GM18858 (cell line): ENCODE measurements around the gene IFT122.
A peak's percentile ranks its signal among the peaks of the same experiment; 100 is the strongest.
"Not testable (repeated sequence)": the region's sequence is repeated elsewhere in the genome, so short reads cannot be mapped to it uniquely, and the experiment has no call there.

Experiments
- ATAC-seq: cut with Tn5 transposase; IDR thresholded peaks from one replicate; pipeline ENCODE4 v1.9.1; 2021; ENCODE audit not compliant: unreplicated experiment

Gene IFT122

DNA sequence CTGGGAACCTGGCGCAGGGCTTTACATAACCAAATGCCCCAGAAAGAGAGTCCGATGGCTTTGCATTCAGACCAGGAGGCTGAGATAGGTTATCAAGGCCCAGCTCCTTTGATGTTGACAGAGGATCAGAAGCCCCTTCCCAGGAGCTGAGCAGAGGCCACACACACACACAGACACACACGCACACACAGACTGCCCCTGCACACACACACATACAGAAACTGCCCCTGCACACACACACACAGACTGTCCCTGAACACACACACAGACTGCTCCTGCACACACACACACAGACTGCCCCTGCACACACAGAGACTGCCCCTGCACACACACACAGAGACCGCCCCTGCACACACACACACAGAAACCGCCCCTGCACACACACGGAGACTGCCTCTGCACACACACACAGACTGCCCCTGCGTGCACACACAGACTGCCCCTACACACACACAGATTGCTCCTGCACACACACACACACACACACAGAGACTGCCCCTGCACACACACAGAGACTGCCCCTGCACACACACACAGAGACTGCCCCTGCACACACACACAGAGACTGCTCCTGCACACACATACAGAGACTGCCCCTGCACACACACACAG lies 75.9 kb downstream of the IFT122 start:
- not testable (repeated sequence) for ATAC-seq

DNA sequence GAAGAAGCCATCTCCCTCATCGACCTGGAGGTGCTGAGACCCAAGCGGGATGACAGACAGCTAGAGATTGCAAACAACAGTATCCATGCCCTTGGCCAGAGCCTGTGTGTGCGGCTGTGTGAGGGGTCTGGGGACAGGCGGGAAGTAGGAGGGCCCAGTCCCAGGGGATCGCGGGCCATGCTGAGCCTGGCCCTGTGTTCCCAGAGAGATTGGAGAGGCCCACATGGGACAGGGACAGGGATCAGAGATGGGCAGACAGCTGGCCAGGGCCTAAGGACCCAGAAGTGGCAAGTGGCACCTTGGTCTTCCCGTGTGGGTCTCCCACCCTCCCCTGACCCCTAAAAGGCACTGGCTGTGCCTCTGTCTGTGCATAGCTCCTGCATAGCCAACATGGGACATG lies 77.5 kb downstream of the IFT122 start:
- ATAC-seq = no peak

DNA sequence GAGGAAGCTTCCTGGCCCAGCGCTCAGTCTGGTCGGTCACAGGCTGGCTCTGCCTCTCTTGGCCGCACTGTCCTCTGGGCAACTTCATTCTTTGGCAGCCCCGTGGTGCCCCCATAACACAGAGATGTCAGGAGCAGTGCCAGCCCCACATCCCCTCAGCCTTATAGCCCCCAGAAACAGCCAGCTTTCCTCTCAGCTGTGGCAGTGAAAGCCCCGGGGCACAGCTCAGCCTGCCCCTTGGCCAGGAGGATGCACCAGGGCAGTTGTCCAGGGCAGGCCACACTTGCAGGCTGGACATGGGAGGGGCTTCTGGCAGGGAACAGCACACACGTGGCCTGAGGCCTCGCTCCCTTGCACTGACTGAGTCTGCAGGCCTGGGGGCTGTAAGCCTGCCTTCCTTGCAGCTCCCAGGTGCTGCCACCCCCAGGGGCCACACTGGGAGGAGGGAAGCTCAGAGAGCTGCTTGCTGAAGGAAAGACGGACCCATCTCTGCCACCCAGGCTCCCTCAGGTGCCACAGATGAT lies 78.1 kb downstream of the IFT122 start:
- ATAC-seq = no peak

DNA sequence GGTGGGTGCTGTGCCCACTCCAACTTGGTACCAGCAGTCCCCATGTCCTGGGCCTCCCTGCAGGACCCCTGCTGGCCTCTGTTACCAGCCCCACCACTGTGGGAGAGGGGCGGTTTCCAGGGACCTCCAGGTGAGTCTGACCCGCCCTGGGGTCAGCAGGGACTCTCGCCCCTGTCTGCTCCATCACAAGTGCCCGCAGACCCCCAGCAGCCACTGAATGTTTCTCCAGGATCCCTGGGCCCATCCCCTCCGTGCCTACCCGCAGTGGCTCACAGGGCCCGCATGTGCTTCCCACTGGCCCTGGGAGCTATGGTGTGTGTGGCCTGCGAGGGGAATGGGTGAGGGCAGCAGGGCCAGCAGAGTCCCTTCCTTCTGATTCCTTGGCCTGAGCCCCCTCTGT lies 78.6 kb downstream of the IFT122 start:
- ATAC-seq = no peak

DNA sequence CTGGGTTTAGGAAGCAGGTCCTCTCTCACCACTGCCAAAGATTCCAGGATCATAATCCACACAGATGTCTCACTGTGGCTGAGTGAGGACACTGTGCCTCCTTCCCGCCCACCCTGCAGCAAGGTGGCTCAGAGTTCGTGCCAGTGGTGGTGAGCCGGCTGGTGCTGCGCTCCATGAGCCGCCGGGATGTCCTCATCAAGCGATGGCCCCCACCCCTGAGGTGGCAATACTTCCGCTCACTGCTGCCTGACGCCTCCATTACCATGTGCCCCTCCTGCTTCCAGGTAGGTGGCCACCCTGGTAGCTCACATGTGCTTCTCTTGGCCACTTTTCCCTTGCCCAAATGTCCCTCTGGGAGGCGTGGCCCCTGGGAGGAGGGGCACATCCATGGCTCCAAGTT lies 79.4 kb downstream of the IFT122 start:
- no peak for ATAC-seq

DNA sequence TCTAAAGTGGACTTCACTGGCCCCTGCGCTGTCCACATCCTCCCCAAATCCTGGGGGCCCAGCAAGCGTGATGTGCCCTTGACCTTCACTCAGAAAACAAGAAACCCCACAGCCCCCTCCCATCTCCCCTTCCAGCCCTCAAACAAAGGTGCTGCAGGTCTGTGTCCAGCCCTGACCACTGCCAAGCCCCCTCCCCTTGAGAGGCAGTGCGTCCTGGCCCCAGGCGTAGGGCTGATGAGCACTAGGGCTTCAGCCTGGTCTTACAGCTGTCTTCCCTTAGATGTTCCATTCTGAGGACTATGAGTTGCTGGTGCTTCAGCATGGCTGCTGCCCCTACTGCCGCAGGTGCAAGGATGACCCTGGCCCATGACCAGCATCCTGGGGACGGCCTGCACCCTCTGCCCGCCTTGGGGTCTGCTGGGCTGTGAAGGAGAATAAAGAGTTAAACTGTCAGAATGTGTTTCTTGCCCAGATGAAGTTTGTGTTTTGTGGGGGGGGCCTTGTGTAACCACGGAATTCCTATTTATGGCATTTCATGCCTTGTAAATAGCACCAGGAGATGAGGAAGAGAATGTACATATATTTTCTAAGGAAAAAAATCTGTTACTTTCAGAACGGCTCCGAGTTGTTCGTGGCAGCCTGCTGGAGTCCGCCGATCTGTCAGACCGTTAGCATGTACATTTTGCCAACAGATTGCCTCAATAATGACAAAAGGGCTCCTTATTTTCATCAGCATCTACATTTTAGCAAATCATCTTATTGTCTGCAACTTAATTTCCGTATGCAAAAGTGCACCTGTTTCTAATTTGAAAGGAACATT lies 80.1 kb downstream of the IFT122 start:
- no peak for ATAC-seq

DNA sequence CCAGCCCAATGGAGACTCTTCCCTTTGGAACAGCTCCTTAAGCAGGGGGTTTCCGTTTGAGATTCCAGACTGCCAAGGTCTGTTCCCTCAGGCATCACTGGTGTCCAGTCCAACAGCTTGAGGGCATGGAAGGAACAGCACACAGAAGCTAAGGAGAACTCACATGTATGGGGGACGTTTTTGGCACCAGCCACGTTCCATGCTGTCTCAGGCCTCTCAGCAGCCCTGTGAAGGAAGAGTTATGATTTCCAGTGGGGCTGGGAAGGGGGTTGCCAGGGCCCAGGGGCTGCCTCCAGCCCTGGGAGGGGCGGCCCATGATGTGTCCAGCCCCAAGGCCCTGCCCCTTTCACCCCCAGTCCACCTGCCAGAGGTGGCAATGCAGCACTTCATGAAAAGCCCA lies 80.9 kb downstream of the IFT122 start:
- ATAC-seq = no peak

DNA sequence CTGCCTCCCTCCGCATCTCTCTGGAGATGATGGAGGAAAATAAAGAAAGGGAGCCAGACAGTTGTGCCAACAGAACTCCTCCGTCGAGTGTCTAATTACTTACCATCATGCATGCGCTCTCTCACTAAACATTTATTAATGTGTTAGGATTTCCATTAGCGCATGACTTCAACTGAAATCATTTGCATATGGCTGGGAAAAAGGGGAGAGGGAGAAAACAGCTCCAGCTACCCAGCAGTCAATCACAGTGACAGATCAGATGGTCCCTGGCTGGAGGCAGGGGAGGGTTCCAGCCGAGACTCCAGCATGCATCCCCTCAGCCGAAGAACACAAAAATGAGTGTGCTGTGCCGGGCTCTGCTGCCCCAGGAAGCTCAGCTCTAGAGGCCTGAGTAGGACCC lies 81.6 kb downstream of the IFT122 start:
- ATAC-seq = no peak

DNA sequence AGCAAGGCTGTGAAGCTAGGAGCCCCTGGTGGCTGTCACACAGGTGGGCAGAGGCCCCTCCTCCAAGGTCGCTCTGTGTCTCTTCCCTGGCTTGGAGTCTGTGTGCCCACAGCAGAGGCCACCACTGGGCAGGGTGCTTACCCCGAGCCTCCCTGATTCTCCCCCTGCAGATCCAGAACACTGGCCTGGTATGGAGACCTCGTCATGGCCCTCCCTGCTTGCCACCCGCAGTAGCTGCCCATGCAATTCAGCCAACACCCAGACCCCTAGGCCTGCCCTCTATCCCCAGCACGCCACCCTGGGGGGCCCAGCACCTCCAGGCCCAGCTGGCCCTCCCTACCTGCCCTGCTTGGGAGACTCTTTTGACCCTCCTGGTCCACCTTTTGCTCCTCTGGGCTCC lies 82.9 kb downstream of the IFT122 start:
- ATAC-seq = no peak

DNA sequence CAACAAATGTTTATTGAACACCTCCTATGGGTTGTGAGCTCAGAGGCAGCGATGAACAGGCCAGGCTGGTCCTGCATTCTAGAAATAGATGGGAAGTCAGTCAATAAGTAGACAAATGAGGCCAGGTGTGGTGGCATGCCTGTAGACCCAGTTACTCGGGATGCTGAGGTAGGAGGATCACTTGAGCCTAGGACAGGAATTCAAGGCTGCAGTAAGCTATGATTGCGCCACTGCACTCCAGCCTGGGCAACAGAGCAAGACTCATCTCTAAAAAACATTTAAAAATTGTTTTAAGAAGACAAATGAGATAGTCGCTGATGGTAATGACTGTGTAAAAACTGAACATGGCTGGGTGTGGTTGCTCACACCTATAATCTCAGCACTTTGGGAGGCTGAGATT lies 84.1 kb downstream of the IFT122 start:
- ATAC-seq = no peak

DNA sequence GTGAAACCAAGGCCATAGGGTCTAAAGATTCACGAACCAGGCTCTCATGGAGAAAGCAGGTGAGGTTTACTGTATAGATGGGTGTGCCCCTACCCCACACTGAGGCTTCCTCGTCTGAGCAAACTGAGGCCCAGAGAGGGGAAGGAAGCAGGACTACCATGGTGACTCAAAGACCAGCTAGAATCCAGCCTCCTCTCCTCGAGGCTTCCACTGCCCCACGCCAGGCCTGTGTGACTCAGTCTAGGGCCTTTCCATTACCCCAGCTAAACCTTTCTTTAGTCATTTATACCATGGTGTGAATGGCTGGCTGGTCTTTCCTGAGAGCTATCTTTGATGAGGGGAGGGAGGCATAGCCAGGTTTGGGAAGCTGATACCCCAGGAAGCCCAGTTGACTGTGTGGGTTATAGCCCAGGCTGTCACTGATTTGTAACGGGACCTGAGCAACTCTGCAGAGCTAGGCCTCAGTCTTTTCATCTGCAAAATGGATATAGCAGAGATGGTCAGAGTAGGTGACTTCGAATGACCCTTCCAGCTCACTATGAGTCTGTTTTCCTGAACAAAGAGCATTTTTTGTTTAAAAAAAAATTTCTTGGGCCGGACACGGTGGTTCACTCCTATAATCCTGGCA lies 85.4 kb downstream of the IFT122 start:
- no peak for ATAC-seq

DNA sequence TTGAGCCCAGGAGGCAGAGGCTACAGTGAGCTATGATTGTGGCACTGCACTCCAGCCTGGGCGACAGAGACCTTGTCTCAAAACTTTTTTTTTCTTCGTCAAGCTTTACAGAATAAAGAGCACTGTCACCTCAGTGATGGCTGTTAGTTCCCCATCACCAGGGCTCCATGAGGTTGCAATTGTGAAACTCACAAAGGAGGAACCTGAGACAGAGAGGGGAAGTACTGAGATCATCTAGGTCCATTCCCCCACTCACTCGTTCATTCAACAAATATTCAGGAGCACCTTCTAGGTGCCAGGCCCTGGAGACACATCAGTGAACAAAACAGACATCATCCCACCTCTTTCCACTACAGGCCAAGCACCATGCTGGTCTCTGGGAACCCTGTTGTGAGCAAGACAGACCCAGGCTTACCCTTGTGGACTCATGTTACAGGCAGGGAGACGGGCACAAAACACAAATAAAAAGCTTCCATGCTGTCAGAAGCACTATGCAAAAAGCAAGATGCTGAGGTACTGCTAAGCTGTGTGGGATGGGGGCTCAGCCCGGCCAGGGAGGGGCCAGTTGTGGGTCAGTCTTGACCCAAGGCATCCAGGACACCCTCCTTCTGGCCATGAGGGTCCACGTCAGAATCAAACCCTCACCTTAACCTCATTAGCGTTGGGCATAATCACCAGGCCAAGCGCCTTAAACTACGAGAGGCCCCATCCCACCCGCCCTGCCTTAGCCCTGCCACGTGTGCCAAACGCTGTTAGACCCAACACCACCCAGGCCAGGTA lies 86.3 kb downstream of the IFT122 start:
- peak; percentile 93 for ATAC-seq

DNA sequence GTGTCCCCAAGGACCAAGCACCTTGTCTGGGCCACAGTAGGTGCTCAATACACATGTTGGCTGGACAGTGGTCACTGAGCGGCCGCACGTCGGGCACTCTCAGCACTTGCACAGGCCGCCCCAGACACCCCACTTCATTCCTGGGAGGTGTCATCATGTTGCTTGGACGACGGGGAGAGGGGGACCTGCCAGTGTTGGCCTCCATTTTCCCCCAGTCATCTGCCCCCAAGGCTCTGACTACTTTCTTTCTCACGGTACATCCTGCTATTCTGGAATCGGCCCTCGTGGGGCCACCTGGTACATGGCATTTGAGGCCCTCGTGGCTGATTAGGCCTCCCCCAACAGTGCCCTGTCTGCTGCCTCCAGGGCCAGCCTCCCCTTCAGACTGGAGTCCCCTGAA lies 87.2 kb downstream of the IFT122 start:
- no peak for ATAC-seq

DNA sequence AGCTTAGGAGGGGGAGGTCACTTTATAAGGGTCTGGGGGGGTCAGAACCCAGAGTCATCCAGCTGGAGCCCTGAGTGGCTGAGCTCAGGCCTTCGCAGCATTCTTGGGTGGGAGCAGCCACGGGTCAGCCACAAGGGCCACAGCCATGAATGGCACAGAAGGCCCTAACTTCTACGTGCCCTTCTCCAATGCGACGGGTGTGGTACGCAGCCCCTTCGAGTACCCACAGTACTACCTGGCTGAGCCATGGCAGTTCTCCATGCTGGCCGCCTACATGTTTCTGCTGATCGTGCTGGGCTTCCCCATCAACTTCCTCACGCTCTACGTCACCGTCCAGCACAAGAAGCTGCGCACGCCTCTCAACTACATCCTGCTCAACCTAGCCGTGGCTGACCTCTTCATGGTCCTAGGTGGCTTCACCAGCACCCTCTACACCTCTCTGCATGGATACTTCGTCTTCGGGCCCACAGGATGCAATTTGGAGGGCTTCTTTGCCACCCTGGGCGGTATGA lies 88.6 kb downstream of the IFT122 start, which contains the start of gene RHO:
RHO (plus strand) TSS at position 51 of the 512 bp plus-strand sequence; CDS start at position 146, 95 bp downstream.
- ATAC-seq = no peak

DNA sequence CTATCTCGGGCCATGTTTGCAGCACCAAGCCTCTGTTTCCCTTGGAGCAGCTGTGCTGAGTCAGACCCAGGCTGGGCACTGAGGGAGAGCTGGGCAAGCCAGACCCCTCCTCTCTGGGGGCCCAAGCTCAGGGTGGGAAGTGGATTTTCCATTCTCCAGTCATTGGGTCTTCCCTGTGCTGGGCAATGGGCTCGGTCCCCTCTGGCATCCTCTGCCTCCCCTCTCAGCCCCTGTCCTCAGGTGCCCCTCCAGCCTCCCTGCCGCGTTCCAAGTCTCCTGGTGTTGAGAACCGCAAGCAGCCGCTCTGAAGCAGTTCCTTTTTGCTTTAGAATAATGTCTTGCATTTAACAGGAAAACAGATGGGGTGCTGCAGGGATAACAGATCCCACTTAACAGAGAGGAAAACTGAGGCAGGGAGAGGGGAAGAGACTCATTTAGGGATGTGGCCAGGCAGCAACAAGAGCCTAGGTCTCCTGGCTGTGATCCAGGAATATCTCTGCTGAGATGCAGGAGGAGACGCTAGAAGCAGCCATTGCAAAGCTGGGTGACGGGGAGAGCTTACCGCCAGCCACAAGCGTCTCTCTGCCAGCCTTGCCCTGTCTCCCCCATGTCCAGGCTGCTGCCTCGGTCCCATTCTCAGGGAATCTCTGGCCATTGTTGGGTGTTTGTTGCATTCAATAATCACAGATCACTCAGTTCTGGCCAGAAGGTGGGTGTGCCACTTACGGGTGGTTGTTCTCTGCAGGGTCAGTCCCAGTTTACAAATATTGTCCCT lies 89.6 kb downstream of the IFT122 start:
- ATAC-seq = no peak

DNA sequence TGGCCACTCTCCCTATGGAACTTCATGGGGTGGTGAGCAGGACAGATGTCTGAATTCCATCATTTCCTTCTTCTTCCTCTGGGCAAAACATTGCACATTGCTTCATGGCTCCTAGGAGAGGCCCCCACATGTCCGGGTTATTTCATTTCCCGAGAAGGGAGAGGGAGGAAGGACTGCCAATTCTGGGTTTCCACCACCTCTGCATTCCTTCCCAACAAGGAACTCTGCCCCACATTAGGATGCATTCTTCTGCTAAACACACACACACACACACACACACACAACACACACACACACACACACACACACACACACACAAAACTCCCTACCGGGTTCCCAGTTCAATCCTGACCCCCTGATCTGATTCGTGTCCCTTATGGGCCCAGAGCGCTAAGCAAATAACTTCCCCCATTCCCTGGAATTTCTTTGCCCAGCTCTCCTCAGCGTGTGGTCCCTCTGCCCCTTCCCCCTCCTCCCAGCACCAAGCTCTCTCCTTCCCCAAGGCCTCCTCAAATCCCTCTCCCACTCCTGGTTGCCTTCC lies 90.3 kb downstream of the IFT122 start:
- no peak for ATAC-seq

DNA sequence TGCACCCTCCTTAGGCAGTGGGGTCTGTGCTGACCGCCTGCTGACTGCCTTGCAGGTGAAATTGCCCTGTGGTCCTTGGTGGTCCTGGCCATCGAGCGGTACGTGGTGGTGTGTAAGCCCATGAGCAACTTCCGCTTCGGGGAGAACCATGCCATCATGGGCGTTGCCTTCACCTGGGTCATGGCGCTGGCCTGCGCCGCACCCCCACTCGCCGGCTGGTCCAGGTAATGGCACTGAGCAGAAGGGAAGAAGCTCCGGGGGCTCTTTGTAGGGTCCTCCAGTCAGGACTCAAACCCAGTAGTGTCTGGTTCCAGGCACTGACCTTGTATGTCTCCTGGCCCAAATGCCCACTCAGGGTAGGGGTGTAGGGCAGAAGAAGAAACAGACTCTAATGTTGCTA lies 90.8 kb downstream of the IFT122 start:
- no peak for ATAC-seq

DNA sequence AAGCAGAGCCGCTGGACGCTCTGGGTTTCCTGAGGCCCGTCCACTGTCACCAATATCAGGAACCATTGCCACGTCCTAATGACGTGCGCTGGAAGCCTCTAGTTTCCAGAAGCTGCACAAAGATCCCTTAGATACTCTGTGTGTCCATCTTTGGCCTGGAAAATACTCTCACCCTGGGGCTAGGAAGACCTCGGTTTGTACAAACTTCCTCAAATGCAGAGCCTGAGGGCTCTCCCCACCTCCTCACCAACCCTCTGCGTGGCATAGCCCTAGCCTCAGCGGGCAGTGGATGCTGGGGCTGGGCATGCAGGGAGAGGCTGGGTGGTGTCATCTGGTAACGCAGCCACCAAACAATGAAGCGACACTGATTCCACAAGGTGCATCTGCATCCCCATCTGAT lies 91.7 kb downstream of the IFT122 start:
- no peak for ATAC-seq

DNA sequence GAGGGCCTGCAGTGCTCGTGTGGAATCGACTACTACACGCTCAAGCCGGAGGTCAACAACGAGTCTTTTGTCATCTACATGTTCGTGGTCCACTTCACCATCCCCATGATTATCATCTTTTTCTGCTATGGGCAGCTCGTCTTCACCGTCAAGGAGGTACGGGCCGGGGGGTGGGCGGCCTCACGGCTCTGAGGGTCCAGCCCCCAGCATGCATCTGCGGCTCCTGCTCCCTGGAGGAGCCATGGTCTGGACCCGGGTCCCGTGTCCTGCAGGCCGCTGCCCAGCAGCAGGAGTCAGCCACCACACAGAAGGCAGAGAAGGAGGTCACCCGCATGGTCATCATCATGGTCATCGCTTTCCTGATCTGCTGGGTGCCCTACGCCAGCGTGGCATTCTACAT lies 92.2 kb downstream of the IFT122 start:
- ATAC-seq = no peak

DNA sequence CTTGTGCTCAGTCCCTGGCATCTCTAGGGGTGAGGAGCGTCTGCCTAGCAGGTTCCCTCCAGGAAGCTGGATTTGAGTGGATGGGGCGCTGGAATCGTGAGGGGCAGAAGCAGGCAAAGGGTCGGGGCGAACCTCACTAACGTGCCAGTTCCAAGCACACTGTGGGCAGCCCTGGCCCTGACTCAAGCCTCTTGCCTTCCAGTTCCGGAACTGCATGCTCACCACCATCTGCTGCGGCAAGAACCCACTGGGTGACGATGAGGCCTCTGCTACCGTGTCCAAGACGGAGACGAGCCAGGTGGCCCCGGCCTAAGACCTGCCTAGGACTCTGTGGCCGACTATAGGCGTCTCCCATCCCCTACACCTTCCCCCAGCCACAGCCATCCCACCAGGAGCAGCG lies 93.4 kb downstream of the IFT122 start:
- no peak for ATAC-seq
